GM21526 (cell line): ENCODE measurements around the gene SMG1.
"Not testable (repeated sequence)": the region's sequence is repeated elsewhere in the genome, so short reads cannot be mapped to it uniquely, and the experiment has no call there.

Experiments used
- ATAC-seq: cut with Tn5 transposase; IDR thresholded peaks from one replicate; pipeline ENCODE4 v1.9.1; 2021; ENCODE audit warnings: moderate library complexity; ENCODE audit not compliant: unreplicated experiment, low FRiP score

The SMG1 gene

DNA sequence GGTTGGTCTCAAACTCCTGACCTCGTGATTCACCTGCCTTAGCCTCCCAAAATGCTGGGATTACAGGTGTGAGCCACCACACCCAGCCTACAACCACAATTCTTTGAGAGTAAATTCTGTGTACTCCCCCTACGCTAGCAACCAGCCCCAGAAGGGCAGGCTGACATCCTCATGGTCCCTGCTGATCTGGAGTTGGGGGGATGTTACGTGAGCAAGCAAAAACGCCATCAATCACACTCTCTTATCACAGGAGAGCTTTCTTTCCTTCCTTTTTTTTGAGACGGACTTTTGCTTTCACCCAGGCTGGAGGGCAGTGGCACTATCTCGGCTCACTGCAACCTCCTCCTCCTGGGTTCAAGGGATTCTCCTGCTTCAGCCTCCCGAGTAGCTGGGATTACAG is 154.0 kb downstream of the SMG1 start:
- not testable (repeated sequence) for ATAC-seq

DNA sequence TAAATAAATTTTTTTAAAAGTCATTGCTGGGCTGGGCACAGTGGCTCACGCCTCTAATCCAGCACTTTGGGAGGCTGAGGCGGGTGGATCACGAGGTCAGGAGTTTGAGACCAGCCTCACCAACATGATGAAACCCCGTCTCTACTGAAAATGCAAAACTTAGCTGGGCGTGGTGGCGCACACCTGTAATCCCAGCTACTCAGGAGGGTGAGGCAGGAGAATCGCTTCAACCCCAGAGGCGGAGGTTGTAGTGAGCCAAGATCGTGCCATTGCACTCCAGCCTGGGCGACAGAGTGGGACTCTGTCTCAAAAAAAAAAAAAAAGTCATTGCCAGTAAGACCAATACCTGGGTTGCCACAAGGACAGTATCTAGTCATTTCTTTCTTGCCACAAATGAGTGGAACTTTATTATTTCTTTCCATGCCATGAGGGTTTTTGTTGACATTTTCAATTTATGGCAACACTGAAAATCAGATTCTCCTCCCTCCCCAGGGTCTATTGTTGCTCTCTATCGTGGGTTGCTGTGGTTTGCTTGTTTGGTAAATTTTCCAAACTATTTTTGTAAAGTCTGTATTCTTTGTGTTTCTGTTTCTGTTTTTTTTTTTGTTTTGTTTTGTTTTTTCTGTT is 155.8 kb downstream of the SMG1 start:
- ATAC-seq = not testable (repeated sequence)

DNA sequence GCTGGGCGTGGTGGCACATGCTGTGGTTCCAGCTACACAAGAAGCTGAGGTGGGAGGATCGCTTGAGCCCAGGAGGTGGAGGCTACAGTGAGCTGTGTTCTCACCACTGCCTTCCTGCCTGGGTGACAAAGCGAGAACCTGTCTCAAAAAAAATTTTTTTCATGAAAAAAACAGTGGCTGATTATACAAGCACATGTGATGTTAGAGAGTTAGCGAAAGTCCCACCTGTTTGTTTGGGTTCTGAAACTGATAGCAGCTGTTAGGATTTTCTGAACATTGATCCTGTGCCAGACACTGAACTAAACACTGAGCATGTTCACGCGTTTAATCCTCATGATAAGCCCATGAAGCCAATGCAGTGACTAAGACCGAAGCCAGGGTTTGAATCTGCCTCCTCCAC is 159.0 kb downstream of the SMG1 start:
- peak; percentile 61 for ATAC-seq

DNA sequence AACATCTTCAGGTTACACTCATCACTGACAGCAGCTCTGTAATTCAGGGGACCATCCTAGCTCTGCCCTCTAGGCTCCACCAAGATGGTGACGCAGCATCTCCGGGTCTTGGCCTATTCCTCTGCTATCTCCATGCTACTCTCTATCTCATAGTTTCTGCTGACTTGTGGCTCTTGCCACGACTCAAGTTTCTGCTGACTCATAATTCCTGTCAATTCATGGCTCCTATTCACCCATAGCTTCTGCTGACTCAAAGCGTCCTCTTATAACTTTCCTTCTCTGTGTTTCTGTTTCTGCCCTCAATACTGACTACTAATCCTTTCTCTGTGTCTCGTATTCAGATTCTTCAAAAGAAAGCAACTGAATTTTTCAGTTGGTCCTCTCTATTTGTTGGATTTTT is 163.5 kb downstream of the SMG1 start:
- peak; percentile 56 for ATAC-seq

DNA sequence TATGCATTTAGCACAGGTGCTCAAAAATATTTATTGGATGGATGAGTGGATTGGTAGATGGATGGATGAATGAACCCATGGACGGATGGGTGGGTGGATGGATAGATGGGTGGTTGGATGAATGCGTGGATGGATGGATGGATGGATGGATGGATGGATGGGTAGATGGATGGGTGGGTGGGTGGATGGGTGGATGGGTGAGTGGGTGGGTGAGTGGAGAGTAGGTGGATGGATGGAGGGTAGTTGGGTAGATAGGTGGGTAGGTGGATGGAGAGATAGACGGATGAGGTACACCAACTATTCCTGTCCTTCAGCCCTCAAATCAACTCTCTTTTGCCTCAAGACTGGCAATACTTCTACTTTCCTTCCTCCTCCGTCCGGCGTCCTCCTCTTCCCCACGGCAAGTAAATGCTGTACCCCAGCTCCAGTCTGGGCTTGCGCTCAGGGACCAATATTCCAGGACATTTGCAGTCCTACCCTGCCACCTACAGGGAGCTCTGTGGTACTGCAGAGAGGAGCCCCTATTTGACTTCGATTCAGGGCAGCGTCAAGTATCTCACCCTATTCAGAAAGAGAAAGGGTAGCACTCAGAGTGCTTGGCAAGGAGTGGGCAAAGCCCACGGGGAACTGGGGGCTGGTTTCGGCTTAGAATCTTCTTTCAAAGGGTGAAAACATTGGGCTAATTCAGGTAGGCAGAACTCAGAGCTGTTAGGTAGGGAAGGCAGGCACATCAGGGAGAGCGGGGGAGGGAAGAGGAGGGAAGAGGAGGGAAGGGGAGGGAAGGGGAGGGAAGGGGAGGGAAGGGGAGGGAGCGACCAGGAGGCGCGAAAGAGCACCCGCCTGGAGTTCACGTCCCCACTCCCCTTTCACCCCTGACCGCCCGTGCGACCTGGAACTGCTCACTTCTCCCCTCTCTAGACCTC is 166.3 kb downstream of the SMG1 start:
- ATAC-seq = peak; percentile 54

DNA sequence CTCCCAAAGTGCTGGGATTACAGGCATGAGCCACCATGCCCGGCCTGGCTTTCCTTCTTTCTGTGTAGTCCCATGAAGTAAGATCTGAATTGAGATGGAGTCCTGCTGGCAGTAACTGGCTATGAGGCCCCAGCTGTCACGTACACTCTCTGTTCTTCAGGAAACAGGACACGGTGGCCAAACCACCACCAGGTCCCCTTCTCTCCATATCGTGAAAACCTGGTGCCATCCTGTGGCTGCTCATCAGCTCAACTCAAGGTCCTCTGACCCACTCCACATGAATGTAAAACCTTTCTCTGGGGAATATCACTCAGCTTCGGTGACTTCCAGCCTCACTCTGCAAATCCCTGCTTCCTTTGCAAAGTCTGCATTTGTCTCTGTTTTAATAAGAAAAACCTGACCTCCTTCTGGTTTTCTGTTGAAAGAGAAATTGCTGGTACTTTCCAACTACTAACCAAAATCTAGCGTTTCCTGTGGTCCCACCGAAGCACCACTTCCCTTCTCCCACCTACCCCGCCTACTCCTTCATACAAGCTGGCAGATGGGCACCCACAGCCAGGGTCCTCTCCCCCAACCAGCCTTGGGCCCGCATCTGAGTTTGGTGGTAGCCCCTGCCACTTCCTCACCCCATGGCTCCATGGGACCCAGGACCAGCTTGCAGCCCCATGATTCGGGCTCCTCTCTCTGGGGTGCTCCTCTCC is 168.1 kb downstream of the SMG1 start:
- not testable (repeated sequence) for ATAC-seq

DNA sequence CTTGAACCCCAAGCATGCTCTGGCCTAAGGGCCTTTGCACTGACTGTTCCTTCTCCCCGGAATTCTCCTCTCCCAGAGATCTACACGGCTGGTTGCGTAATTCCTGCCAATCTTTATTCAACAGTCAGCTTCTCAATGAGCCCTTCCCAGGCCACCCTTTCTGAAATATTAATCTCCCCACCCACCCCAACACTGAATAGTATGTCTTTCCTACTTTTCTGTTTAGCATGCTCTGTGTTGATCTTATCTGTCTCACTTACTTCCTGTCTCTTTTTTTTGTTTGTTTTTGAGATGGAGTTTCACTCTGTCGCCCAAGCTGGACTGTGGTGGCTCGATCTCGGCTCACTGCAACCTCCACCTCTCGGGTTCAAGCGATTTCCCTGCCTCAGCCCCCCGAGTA is 169.6 kb downstream of the SMG1 start:
- not testable (repeated sequence) for ATAC-seq
